Measurements from ENCODE around the gene SPRR2E. TPM values are rescaled to one million over a fixed set of nuclear protein-coding genes. Genes with fewer than 3 reads are reported as not detected.
"Not testable (repeated sequence)": the region's sequence is repeated elsewhere in the genome, so short reads cannot be mapped to it uniquely, and the experiment has no call there.

SPRR2E gene
- polyA plus RNA-seq (2012; ENCODE audit: insufficient read depth, insufficient read length, low read depth) = not detected

DNA sequence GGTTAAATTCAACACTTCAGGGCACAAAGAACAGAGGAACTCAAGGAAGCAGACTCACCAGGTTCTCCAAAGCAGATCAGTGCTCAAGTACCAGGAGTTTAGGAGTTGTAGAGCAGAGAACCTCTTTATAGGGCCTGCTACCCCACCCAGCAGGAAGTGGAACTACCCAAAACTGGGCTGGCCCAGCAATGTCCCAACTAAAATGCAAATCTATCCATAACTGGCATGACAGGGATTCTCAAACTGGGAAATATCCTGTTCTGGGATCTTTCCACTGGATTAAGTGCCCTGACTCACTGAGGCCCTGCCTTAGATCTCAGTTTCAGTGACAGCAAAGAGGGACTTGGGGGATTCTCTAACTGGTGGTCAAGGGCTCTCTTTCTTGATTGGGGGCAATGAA is at the start of gene SPRR2E:
SPRR2E (minus strand) TSS at position 101 of the 400 bp plus-strand sequence. CDS start 775 bp downstream, outside the sequence.
- Histone ChIP-seq H3K4me1 (no peaks in the 10 kb centered on the region), H3K36me3 (no peaks in the 10 kb centered on the region), H3K27me3 (no peaks in the 10 kb centered on the region), H3K9me3 (no peaks in the 10 kb centered on the region), H3K4me3 (ENCODE audit: low read depth, low read length) (no peak within 1 kb of the TSS)
- DNase-seq = no peak
- TF ChIP-seq, protein P1, sequence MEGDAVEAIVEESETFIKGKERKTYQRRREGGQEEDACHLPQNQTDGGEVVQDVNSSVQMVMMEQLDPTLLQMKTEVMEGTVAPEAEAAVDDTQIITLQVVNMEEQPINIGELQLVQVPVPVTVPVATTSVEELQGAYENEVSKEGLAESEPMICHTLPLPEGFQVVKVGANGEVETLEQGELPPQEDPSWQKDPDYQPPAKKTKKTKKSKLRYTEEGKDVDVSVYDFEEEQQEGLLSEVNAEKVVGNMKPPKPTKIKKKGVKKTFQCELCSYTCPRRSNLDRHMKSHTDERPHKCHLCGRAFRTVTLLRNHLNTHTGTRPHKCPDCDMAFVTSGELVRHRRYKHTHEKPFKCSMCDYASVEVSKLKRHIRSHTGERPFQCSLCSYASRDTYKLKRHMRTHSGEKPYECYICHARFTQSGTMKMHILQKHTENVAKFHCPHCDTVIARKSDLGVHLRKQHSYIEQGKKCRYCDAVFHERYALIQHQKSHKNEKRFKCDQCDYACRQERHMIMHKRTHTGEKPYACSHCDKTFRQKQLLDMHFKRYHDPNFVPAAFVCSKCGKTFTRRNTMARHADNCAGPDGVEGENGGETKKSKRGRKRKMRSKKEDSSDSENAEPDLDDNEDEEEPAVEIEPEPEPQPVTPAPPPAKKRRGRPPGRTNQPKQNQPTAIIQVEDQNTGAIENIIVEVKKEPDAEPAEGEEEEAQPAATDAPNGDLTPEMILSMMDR (IDR thresholded peaks at IDR 0.05; ENCODE audit: low read depth, low read length) = no peak

GRCh38 chr1:153141377-153141776 is 47.1 kb upstream of the SPRR2E start:
- no peak overlapping the region for H3K4me3 ChIP-seq (ENCODE audit: low read depth, low read length)
- no peaks in the 10 kb centered on the region for H3K9me3 ChIP-seq
- H3K27me3 ChIP-seq = no peaks in the 10 kb centered on the region; the same call in none of the 2 replicates
- no peaks in the 10 kb centered on the region for H3K36me3 ChIP-seq
- H3K4me1 ChIP-seq = no peaks in the 10 kb centered on the region
- TF ChIP-seq, protein P1 (IDR thresholded peaks at IDR 0.05; ENCODE audit: low read depth, low read length) = no peak
- no peak for DNase-seq

DNA sequence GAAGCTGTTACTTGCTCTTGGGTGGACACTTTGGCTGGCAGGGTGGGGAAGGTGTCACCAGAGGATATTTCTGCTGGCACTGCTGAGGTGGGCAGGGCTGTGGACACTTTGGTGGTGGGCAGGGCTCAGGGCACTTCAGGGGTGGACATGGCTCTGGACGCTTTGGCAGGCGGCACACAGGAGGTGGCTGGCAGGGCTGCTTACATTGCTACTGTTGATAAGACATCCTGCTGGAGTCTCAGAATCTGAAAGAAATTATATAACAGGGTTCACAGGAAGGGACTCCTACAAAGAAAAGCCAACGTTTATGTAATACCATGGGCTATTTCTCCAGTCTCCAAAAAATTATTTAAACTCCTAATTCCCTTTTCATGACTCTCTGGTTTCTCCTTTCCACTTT is 46.2 kb upstream of the SPRR2E start:
- Histone ChIP-seq H3K9me3 (no peaks in the 10 kb centered on the region), H3K4me3 (ENCODE audit: low read depth, low read length) (no peak overlapping the region), H3K27me3 (no peaks in the 10 kb centered on the region; the same call in 1 of the 2 replicates), H3K4me1 (no peaks in the 10 kb centered on the region), H3K36me3 (no peaks in the 10 kb centered on the region)
- TF ChIP-seq, protein P1 (IDR thresholded peaks at IDR 0.05; ENCODE audit: low read depth, low read length) = no peak
- DNase-seq = no peak

- TF ChIP-seq, protein P1 (IDR thresholded peaks at IDR 0.05; ENCODE audit: low read depth, low read length) = no peak
- no peaks in the 10 kb centered on the region for H3K36me3 ChIP-seq
- DNase-seq = no peak
- no peaks in the 10 kb centered on the region for H3K4me1 ChIP-seq
- no peak overlapping the region for H3K4me3 ChIP-seq (ENCODE audit: low read depth, low read length)
- peaks cover 4% of the 10 kb centered on the region; the same call in 1 of the 2 replicates for H3K27me3 ChIP-seq
- H3K9me3 ChIP-seq = no peaks in the 10 kb centered on the region
These were observed 39.4 kb upstream of the SPRR2E start for GRCh38 chr1:153133743-153134142.

DNA sequence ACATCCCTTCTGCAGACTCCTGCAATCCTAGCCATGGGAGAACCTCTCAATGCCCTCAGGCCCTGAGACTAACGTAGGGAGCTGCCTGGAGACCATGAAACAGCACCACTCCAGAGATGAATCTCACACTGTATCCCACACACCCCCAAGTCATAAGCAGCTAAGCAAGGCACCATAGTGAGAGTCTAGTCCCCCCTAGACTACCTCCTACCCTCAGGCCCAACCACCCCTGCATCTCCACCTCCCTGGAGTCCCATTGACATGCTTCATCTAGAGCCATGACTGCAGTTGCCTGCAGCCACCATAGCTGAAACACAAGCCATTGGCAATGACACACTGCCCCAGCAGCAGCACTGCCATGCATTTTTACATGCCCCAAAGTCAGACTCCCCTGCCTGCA is 38.9 kb upstream of the SPRR2E start:
- Histone ChIP-seq H3K9me3 (no peaks in the 10 kb centered on the region), H3K4me3 (ENCODE audit: low read depth, low read length) (no peak overlapping the region)

GRCh38 chr1:153128688-153129087 is 34.4 kb upstream of the SPRR2E start:
- not testable (repeated sequence) for DNase-seq; H3K4me3 ChIP-seq (ENCODE audit: low read depth, low read length); H3K9me3 ChIP-seq; H3K27me3 ChIP-seq; H3K4me1 ChIP-seq; H3K36me3 ChIP-seq

More for the DNA sequence above, 38.9 kb upstream of the SPRR2E start:
- TF ChIP-seq, protein P1 (IDR thresholded peaks at IDR 0.05; ENCODE audit: low read depth, low read length) = no peak
- no peak for DNase-seq
- Histone ChIP-seq H3K36me3 (no peaks in the 10 kb centered on the region), H3K27me3 (peaks cover 4% of the 10 kb centered on the region; the same call in 1 of the 2 replicates), H3K4me1 (no peaks in the 10 kb centered on the region)
